Coronary artery (tissue), 2 donors: ENCODE data around the gene AKAP9.

Source experiments
- DNase-seq: peaks from one replicate; pipeline ENCODE4 v3.0.0-alpha.2; 2017; ENCODE audit warnings: low spot score
- H3K27ac ChIP-seq, 2 donors: fragments of 200-600 bp; sonication (generic); one replicate each; pipeline ENCODE4 v1.5.1; 2016 to 2019
- H3K4me3 ChIP-seq: fragments of 200-600 bp; sonication (generic); 2 replicates; pipeline ENCODE4 v1.5.1; 2016; ENCODE audit warnings: mild to moderate bottlenecking, moderate library complexity
- TF ChIP-seq, protein P1 (sequence below): fragments of 200-600 bp; sonication (generic); IDR thresholded peaks from one replicate; pipeline ENCODE4 v1.5.1; 2019; ENCODE audit warnings: antibody characterized with exemption

The AKAP9 gene

DNA sequence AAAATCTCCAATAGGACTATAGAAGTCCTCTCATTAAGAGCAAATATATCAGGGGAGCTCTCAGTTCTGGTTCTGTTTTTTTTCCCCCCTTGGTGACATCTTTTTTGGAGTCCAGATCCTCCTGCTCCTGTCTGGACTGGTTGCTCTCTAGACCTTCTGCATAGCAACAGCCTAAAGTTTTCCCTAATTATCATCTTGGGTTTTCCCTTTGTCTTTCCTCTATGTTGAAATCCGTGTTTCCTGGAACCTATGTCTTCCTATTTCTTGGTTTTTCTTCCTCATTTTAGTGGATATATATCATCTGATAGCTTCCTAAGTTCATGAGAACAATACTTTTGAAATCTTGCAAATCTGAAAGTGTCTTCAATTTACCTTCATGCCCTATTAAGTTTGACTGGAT lies 30.5 kb upstream of the AKAP9 start:
- DNase-seq: no peak

GRCh38 chr7:91911121-91911520 lies 29.5 kb upstream of the AKAP9 start:
- DNase-seq: no peak
- H3K4me3 ChIP-seq: no peak overlapping the region
- TF ChIP-seq, protein P1, sequence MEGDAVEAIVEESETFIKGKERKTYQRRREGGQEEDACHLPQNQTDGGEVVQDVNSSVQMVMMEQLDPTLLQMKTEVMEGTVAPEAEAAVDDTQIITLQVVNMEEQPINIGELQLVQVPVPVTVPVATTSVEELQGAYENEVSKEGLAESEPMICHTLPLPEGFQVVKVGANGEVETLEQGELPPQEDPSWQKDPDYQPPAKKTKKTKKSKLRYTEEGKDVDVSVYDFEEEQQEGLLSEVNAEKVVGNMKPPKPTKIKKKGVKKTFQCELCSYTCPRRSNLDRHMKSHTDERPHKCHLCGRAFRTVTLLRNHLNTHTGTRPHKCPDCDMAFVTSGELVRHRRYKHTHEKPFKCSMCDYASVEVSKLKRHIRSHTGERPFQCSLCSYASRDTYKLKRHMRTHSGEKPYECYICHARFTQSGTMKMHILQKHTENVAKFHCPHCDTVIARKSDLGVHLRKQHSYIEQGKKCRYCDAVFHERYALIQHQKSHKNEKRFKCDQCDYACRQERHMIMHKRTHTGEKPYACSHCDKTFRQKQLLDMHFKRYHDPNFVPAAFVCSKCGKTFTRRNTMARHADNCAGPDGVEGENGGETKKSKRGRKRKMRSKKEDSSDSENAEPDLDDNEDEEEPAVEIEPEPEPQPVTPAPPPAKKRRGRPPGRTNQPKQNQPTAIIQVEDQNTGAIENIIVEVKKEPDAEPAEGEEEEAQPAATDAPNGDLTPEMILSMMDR: no peak
- no peak overlapping the region for H3K27ac ChIP-seq

More for the DNA sequence above, 30.5 kb upstream of the AKAP9 start:
- TF ChIP-seq, protein P1: no peak
- H3K4me3 ChIP-seq: no peak overlapping the region
- H3K27ac ChIP-seq: no peak overlapping the region

DNA sequence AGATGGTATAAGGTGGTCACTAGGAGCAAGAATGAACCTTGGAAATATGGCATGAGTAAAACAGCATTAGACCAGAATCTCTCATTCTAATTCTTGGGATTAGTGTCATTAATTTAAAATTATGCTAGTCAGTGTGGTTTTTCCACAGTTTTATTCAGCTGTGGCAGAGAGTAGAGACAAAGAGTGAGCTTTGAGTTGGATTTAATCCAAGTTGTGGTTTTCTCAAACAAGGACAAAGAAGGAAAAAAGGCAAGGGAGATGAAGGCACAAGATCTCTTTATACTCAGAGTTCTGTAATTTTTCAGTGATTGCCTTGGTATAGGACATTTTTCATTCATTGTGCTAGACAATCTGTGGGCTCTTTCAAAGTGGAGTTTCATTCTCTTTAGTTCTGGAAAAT lies 28.2 kb upstream of the AKAP9 start:
- TF ChIP-seq, protein P1: no peak
- Histone ChIP-seq H3K4me3 (no peak overlapping the region), H3K27ac (no peak overlapping the region)
- DNase-seq: no peak

DNA sequence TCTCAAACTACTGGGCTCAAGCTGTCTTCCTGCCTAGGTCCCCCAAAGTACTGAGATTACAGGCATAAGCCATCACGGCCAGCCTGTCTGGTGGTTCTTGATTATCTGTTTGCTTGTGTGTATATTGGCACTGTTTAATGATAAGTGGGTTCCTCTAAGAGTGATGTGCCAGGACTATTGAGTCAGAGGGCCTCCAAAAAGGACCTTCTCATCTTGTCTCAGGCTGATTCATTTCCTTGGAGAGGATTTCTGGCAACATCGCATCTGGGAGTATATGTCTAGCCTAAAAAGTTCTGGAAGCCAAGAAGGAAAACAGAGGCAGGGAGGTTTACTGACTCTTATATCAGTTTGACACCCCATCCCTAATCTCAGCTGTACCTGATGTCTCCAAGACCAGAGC lies 27.1 kb upstream of the AKAP9 start:
- no peak for DNase-seq
- Histone ChIP-seq H3K4me3 (no peak overlapping the region), H3K27ac (no peak overlapping the region)
- TF ChIP-seq, protein P1: no peak

- Histone ChIP-seq H3K4me3 (no peak overlapping the region), H3K27ac (no peak overlapping the region)
- TF ChIP-seq, protein P1: no peak
- no peak for DNase-seq
Measured at GRCh38 chr7:91915401-91916050, 25.1 kb upstream of the AKAP9 start.

GRCh38 chr7:91916051-91916440 lies 24.6 kb upstream of the AKAP9 start:
- H3K4me3 ChIP-seq: no peak overlapping the region
- DNase-seq: no peak
- TF ChIP-seq, protein P1: no peak

GRCh38 chr7:91918356-91918755 lies 22.3 kb upstream of the AKAP9 start:
- H3K27ac ChIP-seq: no peak overlapping the region
- no peak for DNase-seq
- H3K4me3 ChIP-seq: no peak overlapping the region
- TF ChIP-seq, protein P1: no peak

More at GRCh38 chr7:91916051-91916440, 24.6 kb upstream of the AKAP9 start:
- H3K27ac ChIP-seq: no peak overlapping the region
